Measurements from ENCODE around the gene GGNBP2. TPM values are rescaled to one million over a fixed set of nuclear protein-coding genes. Genes with fewer than 3 reads are reported as not detected.

Gene GGNBP2
- total and polyA plus RNA-seq, 2 of the 8 experiments (the other 6 are each of a cell fraction or from before 2014, with no cell fraction given), result 29.2 to 35.8 TPM

DNA sequence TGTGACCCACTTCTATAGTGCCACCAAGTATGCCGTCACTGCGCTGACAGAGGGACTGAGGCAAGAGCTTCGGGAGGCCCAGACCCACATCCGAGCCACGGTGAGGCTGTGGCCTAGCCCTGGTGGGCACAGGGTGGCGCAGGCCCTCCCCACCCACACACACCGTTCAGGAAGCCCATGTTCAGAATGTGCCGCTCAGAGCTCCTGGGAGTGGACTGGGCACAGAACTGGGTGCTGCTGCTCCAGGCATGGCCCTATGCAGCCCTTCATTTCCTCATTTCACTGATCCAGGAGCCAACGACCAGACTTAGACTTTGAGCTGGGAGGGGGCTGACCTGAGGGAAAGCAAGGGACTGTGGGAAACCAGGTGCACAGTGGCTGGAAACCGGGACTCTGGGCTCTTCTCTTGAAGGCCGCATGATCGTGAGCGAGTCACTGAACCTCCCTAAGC lies 54.3 kb downstream of the GGNBP2 start (continued):
- TF ChIP-seq, protein P1, sequence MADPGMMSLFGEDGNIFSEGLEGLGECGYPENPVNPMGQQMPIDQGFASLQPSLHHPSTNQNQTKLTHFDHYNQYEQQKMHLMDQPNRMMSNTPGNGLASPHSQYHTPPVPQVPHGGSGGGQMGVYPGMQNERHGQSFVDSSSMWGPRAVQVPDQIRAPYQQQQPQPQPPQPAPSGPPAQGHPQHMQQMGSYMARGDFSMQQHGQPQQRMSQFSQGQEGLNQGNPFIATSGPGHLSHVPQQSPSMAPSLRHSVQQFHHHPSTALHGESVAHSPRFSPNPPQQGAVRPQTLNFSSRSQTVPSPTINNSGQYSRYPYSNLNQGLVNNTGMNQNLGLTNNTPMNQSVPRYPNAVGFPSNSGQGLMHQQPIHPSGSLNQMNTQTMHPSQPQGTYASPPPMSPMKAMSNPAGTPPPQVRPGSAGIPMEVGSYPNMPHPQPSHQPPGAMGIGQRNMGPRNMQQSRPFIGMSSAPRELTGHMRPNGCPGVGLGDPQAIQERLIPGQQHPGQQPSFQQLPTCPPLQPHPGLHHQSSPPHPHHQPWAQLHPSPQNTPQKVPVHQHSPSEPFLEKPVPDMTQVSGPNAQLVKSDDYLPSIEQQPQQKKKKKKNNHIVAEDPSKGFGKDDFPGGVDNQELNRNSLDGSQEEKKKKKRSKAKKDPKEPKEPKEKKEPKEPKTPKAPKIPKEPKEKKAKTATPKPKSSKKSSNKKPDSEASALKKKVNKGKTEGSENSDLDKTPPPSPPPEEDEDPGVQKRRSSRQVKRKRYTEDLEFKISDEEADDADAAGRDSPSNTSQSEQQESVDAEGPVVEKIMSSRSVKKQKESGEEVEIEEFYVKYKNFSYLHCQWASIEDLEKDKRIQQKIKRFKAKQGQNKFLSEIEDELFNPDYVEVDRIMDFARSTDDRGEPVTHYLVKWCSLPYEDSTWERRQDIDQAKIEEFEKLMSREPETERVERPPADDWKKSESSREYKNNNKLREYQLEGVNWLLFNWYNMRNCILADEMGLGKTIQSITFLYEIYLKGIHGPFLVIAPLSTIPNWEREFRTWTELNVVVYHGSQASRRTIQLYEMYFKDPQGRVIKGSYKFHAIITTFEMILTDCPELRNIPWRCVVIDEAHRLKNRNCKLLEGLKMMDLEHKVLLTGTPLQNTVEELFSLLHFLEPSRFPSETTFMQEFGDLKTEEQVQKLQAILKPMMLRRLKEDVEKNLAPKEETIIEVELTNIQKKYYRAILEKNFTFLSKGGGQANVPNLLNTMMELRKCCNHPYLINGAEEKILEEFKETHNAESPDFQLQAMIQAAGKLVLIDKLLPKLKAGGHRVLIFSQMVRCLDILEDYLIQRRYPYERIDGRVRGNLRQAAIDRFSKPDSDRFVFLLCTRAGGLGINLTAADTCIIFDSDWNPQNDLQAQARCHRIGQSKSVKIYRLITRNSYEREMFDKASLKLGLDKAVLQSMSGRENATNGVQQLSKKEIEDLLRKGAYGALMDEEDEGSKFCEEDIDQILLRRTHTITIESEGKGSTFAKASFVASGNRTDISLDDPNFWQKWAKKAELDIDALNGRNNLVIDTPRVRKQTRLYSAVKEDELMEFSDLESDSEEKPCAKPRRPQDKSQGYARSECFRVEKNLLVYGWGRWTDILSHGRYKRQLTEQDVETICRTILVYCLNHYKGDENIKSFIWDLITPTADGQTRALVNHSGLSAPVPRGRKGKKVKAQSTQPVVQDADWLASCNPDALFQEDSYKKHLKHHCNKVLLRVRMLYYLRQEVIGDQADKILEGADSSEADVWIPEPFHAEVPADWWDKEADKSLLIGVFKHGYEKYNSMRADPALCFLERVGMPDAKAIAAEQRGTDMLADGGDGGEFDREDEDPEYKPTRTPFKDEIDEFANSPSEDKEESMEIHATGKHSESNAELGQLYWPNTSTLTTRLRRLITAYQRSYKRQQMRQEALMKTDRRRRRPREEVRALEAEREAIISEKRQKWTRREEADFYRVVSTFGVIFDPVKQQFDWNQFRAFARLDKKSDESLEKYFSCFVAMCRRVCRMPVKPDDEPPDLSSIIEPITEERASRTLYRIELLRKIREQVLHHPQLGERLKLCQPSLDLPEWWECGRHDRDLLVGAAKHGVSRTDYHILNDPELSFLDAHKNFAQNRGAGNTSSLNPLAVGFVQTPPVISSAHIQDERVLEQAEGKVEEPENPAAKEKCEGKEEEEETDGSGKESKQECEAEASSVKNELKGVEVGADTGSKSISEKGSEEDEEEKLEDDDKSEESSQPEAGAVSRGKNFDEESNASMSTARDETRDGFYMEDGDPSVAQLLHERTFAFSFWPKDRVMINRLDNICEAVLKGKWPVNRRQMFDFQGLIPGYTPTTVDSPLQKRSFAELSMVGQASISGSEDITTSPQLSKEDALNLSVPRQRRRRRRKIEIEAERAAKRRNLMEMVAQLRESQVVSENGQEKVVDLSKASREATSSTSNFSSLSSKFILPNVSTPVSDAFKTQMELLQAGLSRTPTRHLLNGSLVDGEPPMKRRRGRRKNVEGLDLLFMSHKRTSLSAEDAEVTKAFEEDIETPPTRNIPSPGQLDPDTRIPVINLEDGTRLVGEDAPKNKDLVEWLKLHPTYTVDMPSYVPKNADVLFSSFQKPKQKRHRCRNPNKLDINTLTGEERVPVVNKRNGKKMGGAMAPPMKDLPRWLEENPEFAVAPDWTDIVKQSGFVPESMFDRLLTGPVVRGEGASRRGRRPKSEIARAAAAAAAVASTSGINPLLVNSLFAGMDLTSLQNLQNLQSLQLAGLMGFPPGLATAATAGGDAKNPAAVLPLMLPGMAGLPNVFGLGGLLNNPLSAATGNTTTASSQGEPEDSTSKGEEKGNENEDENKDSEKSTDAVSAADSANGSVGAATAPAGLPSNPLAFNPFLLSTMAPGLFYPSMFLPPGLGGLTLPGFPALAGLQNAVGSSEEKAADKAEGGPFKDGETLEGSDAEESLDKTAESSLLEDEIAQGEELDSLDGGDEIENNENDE (IDR thresholded peaks at IDR 0.05; ENCODE audit: insufficient replicate concordance, low read length), result no peak
- TF ChIP-seq, protein P2, sequence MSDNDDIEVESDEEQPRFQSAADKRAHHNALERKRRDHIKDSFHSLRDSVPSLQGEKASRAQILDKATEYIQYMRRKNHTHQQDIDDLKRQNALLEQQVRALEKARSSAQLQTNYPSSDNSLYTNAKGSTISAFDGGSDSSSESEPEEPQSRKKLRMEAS (IDR thresholded peaks at IDR 0.05), result no peak
- TF ChIP-seq SUZ12 (IDR thresholded peaks at IDR 0.05; ENCODE audit: low read length), result no peak
- no peak for TF ChIP-seq CHD1 (IDR thresholded peaks at IDR 0.05; ENCODE audit: low read depth, low read length)
- TF ChIP-seq YY1 (IDR thresholded peaks at IDR 0.05; ENCODE audit: low read depth, low read length), result no peak
- TF ChIP-seq RXRA (IDR thresholded peaks at IDR 0.05; ENCODE audit: insufficient read depth, low read depth, low read length), result no peak
- TF ChIP-seq SP1 (IDR thresholded peaks at IDR 0.05; ENCODE audit: low read depth, low read length), result no peak
